HG03442 (cell line): Measurements from ENCODE around the gene FADS3.

Experiments
- ATAC-seq: cut with Tn5 transposase; IDR thresholded peaks from one replicate; pipeline ENCODE4 v1.9.1; 2021; ENCODE audit warnings: mild to moderate bottlenecking, moderate library complexity; ENCODE audit not compliant: unreplicated experiment

Gene FADS3

GRCh38 chr11:61839742-61840141, 51.6 kb downstream of the FADS3 start:
- ATAC-seq: no peak

DNA sequence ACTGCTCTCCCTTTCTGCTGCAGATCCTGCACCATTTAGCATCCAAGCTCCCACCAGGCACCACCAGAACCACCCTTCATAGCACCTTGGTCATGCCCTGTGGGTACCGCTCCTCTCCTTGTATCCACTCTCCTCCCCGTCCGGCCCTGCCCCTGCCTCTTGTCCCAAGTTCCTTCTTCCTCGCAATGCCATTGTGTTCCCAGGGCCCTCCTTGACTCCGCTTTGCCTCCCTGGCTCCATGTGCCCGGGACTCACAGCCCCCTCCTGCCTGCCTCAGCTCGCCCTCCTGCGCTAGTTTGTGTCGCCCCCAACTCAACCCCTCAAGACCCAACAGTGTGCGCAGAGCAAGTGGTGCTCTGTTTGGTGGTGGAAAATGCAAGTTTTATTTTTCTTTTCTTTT, 52.4 kb downstream of the FADS3 start:
- ATAC-seq: no peak

DNA sequence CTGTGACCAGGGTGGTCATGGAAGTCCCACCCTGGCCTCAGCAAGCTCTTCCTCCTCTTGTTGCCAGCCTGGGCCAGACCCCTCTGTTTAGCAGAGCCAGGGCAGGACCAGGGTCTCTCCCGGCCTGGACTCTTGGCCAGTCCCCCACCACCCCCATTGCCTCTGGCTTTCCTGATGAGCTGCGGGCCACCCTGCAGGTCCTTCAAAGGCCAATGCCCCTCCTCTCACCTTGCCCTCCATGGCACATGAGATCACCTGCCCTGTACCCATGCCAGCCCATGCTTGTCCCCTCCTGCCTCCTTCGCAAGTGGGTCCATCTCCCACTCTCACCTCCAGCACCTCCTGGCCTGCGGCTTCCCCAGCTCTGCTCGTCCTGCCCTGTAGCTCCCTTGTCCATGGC, 52.8 kb downstream of the FADS3 start:
- ATAC-seq: no peak

DNA sequence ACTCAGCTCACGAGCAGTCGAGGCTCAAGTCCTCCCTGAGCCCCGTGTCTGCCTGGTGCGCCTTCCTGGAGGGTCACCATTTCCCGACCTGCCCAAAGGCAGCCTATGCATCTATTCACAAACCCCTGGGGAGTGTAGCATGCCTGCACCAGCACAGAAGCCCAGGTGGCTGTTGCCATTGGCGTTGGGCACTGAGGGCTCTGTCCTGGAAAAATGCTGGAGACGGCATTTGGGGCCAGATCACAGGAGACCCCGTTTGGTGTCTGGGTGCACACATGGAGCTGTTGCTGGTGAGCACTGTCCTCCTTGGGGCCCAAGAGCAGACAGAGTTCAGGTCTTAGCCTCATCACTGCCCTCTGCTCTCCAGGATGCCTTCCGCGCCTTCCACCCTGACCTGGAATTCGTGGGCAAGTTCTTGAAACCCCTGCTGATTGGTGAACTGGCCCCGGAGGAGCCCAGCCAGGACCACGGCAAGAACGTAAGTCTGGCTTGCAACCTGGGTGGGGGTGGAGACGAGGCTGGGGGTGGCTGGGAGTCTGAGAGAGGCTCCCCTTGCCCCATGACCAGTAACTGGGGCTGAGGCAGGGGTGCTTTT, 53.8 kb downstream of the FADS3 start:
- no peak for ATAC-seq

- ATAC-seq: no peak
Observed at GRCh38 chr11:61836193-61836592, 55.2 kb downstream of the FADS3 start.

- peak; percentile 91 for ATAC-seq
Observed at GRCh38 chr11:61834278-61835048, 56.9 kb downstream of the FADS3 start.

DNA sequence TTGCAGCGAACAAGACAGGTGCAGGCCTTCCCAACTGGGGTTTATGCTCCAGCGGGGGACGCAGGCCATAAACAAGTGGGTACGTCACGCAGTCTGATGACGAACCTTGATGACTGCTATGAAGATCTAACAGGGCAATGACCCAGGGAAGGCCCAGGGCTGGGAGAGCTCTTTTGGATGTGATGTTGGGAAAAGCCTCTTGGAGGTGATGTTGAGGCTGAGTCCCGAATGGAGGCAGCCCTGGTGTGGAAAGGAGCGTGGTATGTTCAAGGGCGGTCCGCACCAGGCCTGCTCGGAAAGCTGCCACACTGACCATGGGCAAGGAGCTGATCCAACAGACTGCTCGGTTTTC, 57.4 kb downstream of the FADS3 start:
- ATAC-seq: no peak

- no peak for ATAC-seq
Observed at GRCh38 chr11:61833471-61833870, 57.9 kb downstream of the FADS3 start.

- ATAC-seq: no peak
Observed at GRCh38 chr11:61832754-61833153, 58.6 kb downstream of the FADS3 start.

DNA sequence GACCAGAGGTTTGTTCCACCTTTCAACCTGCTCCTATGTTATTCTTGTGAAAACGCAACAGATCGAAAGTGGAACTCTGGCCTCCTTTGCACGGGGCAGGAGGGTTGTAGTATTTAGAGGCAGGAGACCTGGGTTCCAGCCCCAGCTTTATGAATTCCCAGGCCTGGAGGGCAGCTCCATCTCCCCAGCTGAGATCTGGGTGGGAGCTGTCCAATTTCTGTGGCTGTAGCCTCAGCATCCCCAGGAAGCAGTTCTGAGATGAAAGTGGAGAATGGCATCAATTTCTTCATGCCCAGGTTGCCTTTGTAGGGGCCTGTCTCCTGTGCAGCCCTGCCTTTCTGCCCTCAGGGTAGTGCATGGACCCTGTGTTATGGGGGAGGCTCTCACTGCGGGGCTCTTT, 59.1 kb downstream of the FADS3 start:
- no peak for ATAC-seq

GRCh38 chr11:61830237-61831105, 60.9 kb downstream of the FADS3 start:
- no peak for ATAC-seq

- ATAC-seq: no peak
Observed at GRCh38 chr11:61829806-61830205, 61.5 kb downstream of the FADS3 start.

GRCh38 chr11:61828629-61829407, 62.5 kb downstream of the FADS3 start:
- ATAC-seq: no peak

GRCh38 chr11:61828379-61828628, 63.0 kb downstream of the FADS3 start:
- ATAC-seq: no peak

GRCh38 chr11:61827571-61828378, 63.6 kb downstream of the FADS3 start, which contains the start of gene FADS2:
Gene FADS2 (plus strand): TSS chr11:61828300. CDS start chr11:61828391, 91 bp downstream.
- ATAC-seq: peak; percentile 79

- no peak for ATAC-seq
Observed at GRCh38 chr11:61826930-61827570, 64.3 kb downstream of the FADS3 start.
